ENCODE measurements around the gene ROS1. TPM values are rescaled to one million over a fixed set of nuclear protein-coding genes. Genes with fewer than 3 reads are reported as not detected.

ROS1 gene
- total and polyA plus RNA-seq, 5 donors from 2014 or later: not detected

DNA sequence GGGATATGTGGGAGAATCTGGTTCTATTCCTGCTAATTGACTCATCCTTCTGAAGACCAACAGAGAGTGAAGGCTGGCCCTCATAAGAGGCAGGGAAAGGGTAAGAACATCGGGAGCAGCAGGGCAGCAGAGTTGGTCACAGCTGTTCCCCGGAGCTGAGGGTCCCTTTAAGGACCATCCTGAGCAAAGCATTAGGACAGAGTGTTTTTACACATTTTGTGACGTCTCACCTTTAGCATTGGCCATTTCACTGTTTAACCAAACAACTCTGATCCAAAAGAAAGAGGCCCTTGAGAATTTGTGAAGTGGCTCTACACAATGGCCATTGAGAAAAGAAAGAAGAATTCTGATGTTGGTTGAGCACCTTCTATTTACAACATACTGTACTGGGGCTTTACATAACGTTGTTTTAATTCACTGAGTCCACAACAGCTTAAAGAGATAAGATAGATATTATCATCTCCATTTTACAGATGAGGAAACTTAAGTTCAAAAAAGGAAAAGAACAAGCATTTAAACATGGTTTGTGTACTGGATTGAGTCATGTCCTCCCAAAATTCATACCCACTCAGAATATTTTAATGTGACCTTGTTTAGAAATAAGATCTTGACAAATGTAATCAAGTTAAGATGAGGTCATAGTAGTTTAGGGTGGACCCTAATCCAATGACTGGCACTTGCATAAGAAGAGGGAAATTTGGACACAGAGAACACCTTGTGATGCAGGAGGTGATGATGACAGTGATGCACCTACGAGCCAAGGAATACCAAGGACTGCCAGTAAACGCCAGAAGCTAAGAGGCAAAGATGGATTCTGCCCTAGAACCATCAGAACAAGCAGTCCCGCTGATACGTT is 98.4 kb downstream of the ROS1 start:
- H3K4me3 ChIP-seq (ENCODE audit: low read depth, low read length): no peak overlapping the region
- H3K9me3 ChIP-seq (ENCODE audit: control insufficient read depth in 2 of 2, low read length in 2 of 2): no peaks in the 10 kb centered on the region
- no peaks in the 10 kb centered on the region for H3K36me3 ChIP-seq (ENCODE audit: control insufficient read depth, insufficient read depth, low read length)
- peaks cover 14% of the 10 kb centered on the region for H3K27me3 Mint-ChIP-seq
- H3K27ac ChIP-seq (ENCODE audit: insufficient read depth, low read length, poor library complexity, severe bottlenecking): no peak overlapping the region
- no peaks in the 10 kb centered on the region for H3K4me1 ChIP-seq (ENCODE audit: control insufficient read depth, insufficient read depth, low read length, poor library complexity, severe bottlenecking)
- no peaks in the 10 kb centered on the region for H3K4me1 Mint-ChIP-seq
- no peaks in the 10 kb centered on the region for H3K36me3 Mint-ChIP-seq
- ATAC-seq (ENCODE audit: low read depth in 2 of 2) (no peak), DNase-seq (no peak)
- peaks cover 0 to 7% (median 4%) of the 10 kb centered on the region in 7 donors for H3K9me3 Mint-ChIP-seq
- no peak overlapping the region for H3K4me3 Mint-ChIP-seq
- H3K27me3 ChIP-seq (ENCODE audit: control insufficient read depth, insufficient read depth, low read length): no peaks in the 10 kb centered on the region
- no peak overlapping the region for H3K27ac Mint-ChIP-seq

DNA sequence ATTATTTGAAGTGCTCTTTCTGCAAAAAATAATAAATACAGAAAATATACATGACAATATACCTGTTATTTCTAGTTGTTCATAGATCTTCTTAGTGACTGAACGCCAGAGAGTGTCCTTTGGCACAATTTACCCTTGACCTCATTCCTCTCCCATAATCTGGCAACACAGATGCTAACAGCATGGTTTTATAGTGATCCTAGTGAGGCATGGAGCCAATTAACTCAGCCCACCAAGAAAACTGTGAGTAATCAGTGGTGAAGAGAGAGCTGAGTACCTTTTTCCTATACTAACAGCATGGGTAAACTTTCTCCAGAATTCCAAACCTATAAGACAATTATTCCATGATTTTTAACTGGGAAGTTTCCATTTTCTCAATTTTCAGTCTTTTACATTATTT is 99.3 kb downstream of the ROS1 start:
- DNase-seq: no peak
- H3K36me3 Mint-ChIP-seq: no peaks in the 10 kb centered on the region
- H3K36me3 ChIP-seq (ENCODE audit: control insufficient read depth, insufficient read depth, low read length): no peaks in the 10 kb centered on the region
- no peaks in the 10 kb centered on the region for H3K4me1 Mint-ChIP-seq
- peaks cover 9% of the 10 kb centered on the region for H3K27me3 Mint-ChIP-seq
- H3K27ac ChIP-seq (ENCODE audit: insufficient read depth, low read length, poor library complexity, severe bottlenecking): no peak overlapping the region
- no peak for ATAC-seq (ENCODE audit: low read depth in 2 of 2)
- no peak overlapping the region for H3K4me3 ChIP-seq (ENCODE audit: low read depth, low read length)
- H3K9me3 Mint-ChIP-seq: peaks cover 0 to 5% (median 2%) of the 10 kb centered on the region in 7 donors
- no peaks in the 10 kb centered on the region for H3K4me1 ChIP-seq (ENCODE audit: control insufficient read depth, insufficient read depth, low read length, poor library complexity, severe bottlenecking)
- no peak overlapping the region for H3K4me3 Mint-ChIP-seq
- H3K9me3 ChIP-seq (ENCODE audit: control insufficient read depth in 2 of 2, low read length in 2 of 2): no peaks in the 10 kb centered on the region
- H3K27me3 ChIP-seq (ENCODE audit: control insufficient read depth, insufficient read depth, low read length): no peaks in the 10 kb centered on the region
- no peak overlapping the region for H3K27ac Mint-ChIP-seq

DNA sequence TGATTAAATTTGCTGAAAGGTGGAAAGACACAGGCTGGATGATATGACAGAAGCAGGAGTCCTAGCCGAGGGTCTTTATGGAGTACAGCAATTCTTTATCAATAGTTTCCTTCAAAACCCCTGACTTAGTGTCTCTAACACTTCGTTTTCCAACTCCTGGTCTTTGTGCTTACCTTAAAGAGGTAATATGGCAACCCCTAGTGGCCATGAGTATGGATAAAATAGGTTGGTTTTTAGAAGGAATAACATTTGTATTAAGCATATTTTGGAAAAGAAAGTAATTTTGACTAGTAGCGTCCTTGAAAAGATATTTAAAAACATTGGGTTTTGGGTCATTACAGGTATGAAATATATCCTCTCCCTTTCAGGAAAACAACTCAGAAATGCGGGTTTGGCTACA is 108.5 kb downstream of the ROS1 start:
- H3K36me3 Mint-ChIP-seq: no peaks in the 10 kb centered on the region

DNA sequence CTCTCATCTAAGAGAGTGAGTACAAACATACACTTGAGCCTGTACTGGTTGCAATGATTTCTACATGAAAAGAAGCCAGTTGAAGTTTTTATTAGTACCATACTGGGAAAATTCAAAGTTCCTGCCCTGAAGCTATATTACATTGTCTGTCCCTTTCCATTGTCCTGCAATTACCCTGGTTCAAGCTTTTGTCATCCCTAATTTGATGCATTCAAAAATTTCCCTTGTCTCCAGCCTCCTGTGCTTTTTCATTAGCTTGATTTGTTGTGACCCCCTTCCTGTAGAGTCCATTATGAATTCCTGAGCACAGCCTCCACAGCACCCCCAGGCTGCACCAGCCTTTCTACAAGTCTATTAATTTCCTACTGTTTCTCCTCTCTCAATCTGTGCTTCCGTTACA is 114.0 kb downstream of the ROS1 start:
- H3K27me3 Mint-ChIP-seq: peaks cover 15% of the 10 kb centered on the region
- Histone ChIP-seq H3K36me3 (ENCODE audit: control insufficient read depth, insufficient read depth, low read length) (no peaks in the 10 kb centered on the region), H3K4me3 (ENCODE audit: low read depth, low read length) (no peak overlapping the region), H3K4me1 (ENCODE audit: control insufficient read depth, insufficient read depth, low read length, poor library complexity, severe bottlenecking) (no peaks in the 10 kb centered on the region), H3K27me3 (ENCODE audit: control insufficient read depth, insufficient read depth, low read length) (no peaks in the 10 kb centered on the region), H3K9me3 (ENCODE audit: control insufficient read depth in 2 of 2, low read length in 2 of 2) (no peaks in the 10 kb centered on the region), H3K27ac (ENCODE audit: insufficient read depth, low read length, poor library complexity, severe bottlenecking) (no peak overlapping the region)
- no peak for DNase-seq
- peaks cover 0 to 3% (median 0%) of the 10 kb centered on the region in 7 donors for H3K9me3 Mint-ChIP-seq
- H3K27ac Mint-ChIP-seq: no peak overlapping the region
- no peak overlapping the region for H3K4me3 Mint-ChIP-seq
- no peaks in the 10 kb centered on the region for H3K36me3 Mint-ChIP-seq
- ATAC-seq (ENCODE audit: low read depth in 2 of 2): no peak
- no peaks in the 10 kb centered on the region for H3K4me1 Mint-ChIP-seq

More for the DNA sequence above, 108.5 kb downstream of the ROS1 start:
- H3K36me3 ChIP-seq (ENCODE audit: control insufficient read depth, insufficient read depth, low read length): no peaks in the 10 kb centered on the region
- no peak overlapping the region for H3K4me3 ChIP-seq (ENCODE audit: low read depth, low read length)
- H3K4me1 ChIP-seq (ENCODE audit: control insufficient read depth, insufficient read depth, low read length, poor library complexity, severe bottlenecking): no peaks in the 10 kb centered on the region
- ATAC-seq (ENCODE audit: low read depth in 2 of 2): no peak
- no peaks in the 10 kb centered on the region for H3K27me3 ChIP-seq (ENCODE audit: control insufficient read depth, insufficient read depth, low read length)
- H3K27ac ChIP-seq (ENCODE audit: insufficient read depth, low read length, poor library complexity, severe bottlenecking): no peak overlapping the region
- no peaks in the 10 kb centered on the region for H3K9me3 ChIP-seq (ENCODE audit: control insufficient read depth in 2 of 2, low read length in 2 of 2)
- no peak overlapping the region for H3K4me3 Mint-ChIP-seq
- no peak overlapping the region for H3K27ac Mint-ChIP-seq
- H3K27me3 Mint-ChIP-seq: peaks cover 10% of the 10 kb centered on the region
- H3K9me3 Mint-ChIP-seq: peaks cover 0 to 2% (median 0%) of the 10 kb centered on the region in 7 donors
- no peaks in the 10 kb centered on the region for H3K4me1 Mint-ChIP-seq
- peak in 1 of 3 donors; percentile 1 for DNase-seq

DNA sequence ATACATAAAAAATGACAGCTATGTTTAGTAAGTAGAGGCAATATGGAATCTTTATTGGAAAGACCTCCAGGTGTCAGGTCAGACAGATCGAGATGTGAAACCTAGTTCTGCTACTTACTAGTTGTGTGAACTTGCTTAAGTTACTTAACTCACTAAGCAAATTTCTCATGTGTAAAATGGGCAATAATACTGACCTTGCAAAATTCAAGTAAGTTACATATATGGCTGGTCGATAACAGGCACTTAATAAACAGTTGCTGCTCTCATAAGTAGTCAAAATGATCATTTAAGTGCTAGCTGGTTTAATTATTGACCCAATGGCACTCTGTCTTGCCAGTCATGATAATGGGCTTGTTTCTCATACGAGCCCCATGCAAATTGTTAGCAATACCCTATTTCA is 114.4 kb downstream of the ROS1 start:
- H3K4me1 ChIP-seq (ENCODE audit: control insufficient read depth, insufficient read depth, low read length, poor library complexity, severe bottlenecking): no peaks in the 10 kb centered on the region
- H3K4me1 Mint-ChIP-seq: no peaks in the 10 kb centered on the region
- no peak overlapping the region for H3K4me3 Mint-ChIP-seq
- ATAC-seq (ENCODE audit: low read depth in 2 of 2) (no peak), DNase-seq (no peak)
- H3K27me3 Mint-ChIP-seq: peaks cover 15% of the 10 kb centered on the region
- H3K36me3 Mint-ChIP-seq: no peaks in the 10 kb centered on the region
- H3K27ac Mint-ChIP-seq: no peak overlapping the region
- no peak overlapping the region for H3K4me3 ChIP-seq (ENCODE audit: low read depth, low read length)
- H3K9me3 ChIP-seq (ENCODE audit: control insufficient read depth in 2 of 2, low read length in 2 of 2): no peaks in the 10 kb centered on the region
- H3K36me3 ChIP-seq (ENCODE audit: control insufficient read depth, insufficient read depth, low read length): no peaks in the 10 kb centered on the region
- no peaks in the 10 kb centered on the region for H3K27me3 ChIP-seq (ENCODE audit: control insufficient read depth, insufficient read depth, low read length)
- no peak overlapping the region for H3K27ac ChIP-seq (ENCODE audit: insufficient read depth, low read length, poor library complexity, severe bottlenecking)
- H3K9me3 Mint-ChIP-seq: peaks cover 0 to 3% (median 0%) of the 10 kb centered on the region in 7 donors

DNA sequence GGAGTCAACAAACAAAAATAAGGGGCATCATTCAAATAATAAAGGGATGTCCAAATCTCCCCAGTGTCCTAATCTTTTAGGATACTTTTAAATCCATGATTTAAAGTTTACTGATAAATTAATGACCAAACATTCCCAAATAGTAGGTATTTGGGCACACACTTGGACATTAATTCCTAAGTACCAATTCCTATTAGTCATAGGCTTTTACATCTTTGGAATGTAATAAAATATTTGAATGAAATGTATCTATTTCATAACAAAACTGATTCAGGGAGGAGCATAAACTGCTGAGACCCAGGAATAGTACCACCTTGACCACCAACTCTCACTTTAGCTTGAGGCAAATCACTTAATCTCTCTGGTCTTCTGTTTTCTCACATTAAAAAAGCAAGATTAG is 116.1 kb downstream of the ROS1 start:
- DNase-seq (no peak), ATAC-seq (ENCODE audit: low read depth in 2 of 2) (no peak)
- no peaks in the 10 kb centered on the region for H3K9me3 ChIP-seq (ENCODE audit: control insufficient read depth in 2 of 2, low read length in 2 of 2)
- H3K4me1 ChIP-seq (ENCODE audit: control insufficient read depth, insufficient read depth, low read length, poor library complexity, severe bottlenecking): no peaks in the 10 kb centered on the region
- H3K4me3 ChIP-seq (ENCODE audit: low read depth, low read length): no peak overlapping the region
- H3K27ac Mint-ChIP-seq: no peak overlapping the region
- no peaks in the 10 kb centered on the region for H3K36me3 Mint-ChIP-seq
- no peak overlapping the region for H3K27ac ChIP-seq (ENCODE audit: insufficient read depth, low read length, poor library complexity, severe bottlenecking)
- H3K36me3 ChIP-seq (ENCODE audit: control insufficient read depth, insufficient read depth, low read length): no peaks in the 10 kb centered on the region
- H3K4me1 Mint-ChIP-seq: no peaks in the 10 kb centered on the region
- peaks cover 14% of the 10 kb centered on the region for H3K27me3 Mint-ChIP-seq
- no peak overlapping the region for H3K4me3 Mint-ChIP-seq
- H3K9me3 Mint-ChIP-seq: peaks cover 0 to 3% (median 0%) of the 10 kb centered on the region in 7 donors
- no peaks in the 10 kb centered on the region for H3K27me3 ChIP-seq (ENCODE audit: control insufficient read depth, insufficient read depth, low read length)

DNA sequence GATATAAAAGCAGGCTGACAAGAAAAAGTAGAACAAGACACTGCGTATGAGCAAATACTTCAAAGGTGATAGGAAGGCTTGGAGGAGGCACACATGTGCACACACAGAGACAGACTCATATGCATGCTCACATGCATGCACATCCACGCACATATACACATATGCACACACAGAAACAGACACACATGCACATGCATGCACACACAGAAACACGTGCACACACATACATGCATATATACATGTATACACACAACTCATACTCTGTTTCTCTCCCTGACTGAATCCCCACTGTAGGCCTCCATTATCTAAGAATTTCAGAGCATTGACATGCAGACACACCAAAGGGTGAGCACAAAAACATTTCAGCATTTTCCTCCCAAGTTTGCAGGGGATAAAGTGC is 116.7 kb downstream of the ROS1 start:
- no peaks in the 10 kb centered on the region for H3K9me3 ChIP-seq (ENCODE audit: control insufficient read depth in 2 of 2, low read length in 2 of 2)
- H3K4me1 ChIP-seq (ENCODE audit: control insufficient read depth, insufficient read depth, low read length, poor library complexity, severe bottlenecking): no peaks in the 10 kb centered on the region
- H3K4me1 Mint-ChIP-seq: no peaks in the 10 kb centered on the region
- H3K27me3 Mint-ChIP-seq: peaks cover 10% of the 10 kb centered on the region
- H3K36me3 Mint-ChIP-seq: no peaks in the 10 kb centered on the region
- H3K27me3 ChIP-seq (ENCODE audit: control insufficient read depth, insufficient read depth, low read length): no peaks in the 10 kb centered on the region
- no peaks in the 10 kb centered on the region for H3K36me3 ChIP-seq (ENCODE audit: control insufficient read depth, insufficient read depth, low read length)
- no peak overlapping the region for H3K4me3 ChIP-seq (ENCODE audit: low read depth, low read length)
- H3K27ac Mint-ChIP-seq: no peak overlapping the region
- DNase-seq (no peak), ATAC-seq (ENCODE audit: low read depth in 2 of 2) (no peak)
- peaks cover 0 to 3% (median 0%) of the 10 kb centered on the region in 7 donors for H3K9me3 Mint-ChIP-seq
- H3K27ac ChIP-seq (ENCODE audit: insufficient read depth, low read length, poor library complexity, severe bottlenecking): no peak overlapping the region
- no peak overlapping the region for H3K4me3 Mint-ChIP-seq

DNA sequence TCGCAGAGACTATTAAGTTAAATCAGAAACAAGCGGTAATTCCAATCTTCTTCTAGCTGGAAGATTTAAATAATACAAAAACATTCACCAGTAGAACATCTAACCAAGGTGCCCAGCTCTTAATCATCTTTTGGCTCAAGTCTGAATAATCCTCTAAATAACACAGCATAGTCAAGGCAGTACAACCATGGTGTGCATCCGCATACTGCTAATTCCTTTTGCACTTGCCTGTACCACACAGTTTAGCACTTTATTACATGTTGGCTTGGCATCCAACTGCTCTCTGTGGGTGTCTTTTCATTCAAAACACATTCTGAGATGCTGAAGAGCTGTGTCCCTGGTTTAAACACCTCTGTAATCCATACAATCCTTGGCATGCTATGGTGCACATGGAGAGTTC is 118.1 kb downstream of the ROS1 start:
- Histone ChIP-seq H3K4me3 (ENCODE audit: low read depth, low read length) (no peak overlapping the region), H3K36me3 (ENCODE audit: control insufficient read depth, insufficient read depth, low read length) (no peaks in the 10 kb centered on the region), H3K27me3 (ENCODE audit: control insufficient read depth, insufficient read depth, low read length) (no peaks in the 10 kb centered on the region), H3K4me1 (ENCODE audit: control insufficient read depth, insufficient read depth, low read length, poor library complexity, severe bottlenecking) (no peaks in the 10 kb centered on the region), H3K9me3 (ENCODE audit: control insufficient read depth in 2 of 2, low read length in 2 of 2) (no peaks in the 10 kb centered on the region), H3K27ac (ENCODE audit: insufficient read depth, low read length, poor library complexity, severe bottlenecking) (no peak overlapping the region)
- Mint-ChIP-seq H3K27ac (no peak overlapping the region), H3K4me1 (no peaks in the 10 kb centered on the region), H3K36me3 (no peaks in the 10 kb centered on the region), H3K4me3 (no peak overlapping the region), H3K9me3 (peaks cover 0 to 3% (median 0%) of the 10 kb centered on the region in 7 donors), H3K27me3 (peaks cover 10% of the 10 kb centered on the region)
- DNase-seq (no peak), ATAC-seq (ENCODE audit: low read depth in 2 of 2) (no peak)

Measured in CD4-positive, CD25-positive, alpha-beta regulatory T cell (primary cell).